ENCODE results near the gene TTC38.

GRCh38 chr22:46288846-46289243 lies 21.0 kb downstream of the TTC38 start:
- TF ChIP-seq CTCF (IDR thresholded peaks at IDR 0.05) (no peak), POLR2A (IDR thresholded peaks at IDR 0.05) (no peak)

Data from esophagus squamous epithelium (tissue), 4 donors.